ENCODE measurements around the gene ATP6V1C2. TPM values are rescaled to one million over a fixed set of nuclear protein-coding genes. Genes with fewer than 3 reads are reported as not detected.

Gene ATP6V1C2
- total RNA-seq, 1 donor from 2014 or later = 0.14 TPM

DNA sequence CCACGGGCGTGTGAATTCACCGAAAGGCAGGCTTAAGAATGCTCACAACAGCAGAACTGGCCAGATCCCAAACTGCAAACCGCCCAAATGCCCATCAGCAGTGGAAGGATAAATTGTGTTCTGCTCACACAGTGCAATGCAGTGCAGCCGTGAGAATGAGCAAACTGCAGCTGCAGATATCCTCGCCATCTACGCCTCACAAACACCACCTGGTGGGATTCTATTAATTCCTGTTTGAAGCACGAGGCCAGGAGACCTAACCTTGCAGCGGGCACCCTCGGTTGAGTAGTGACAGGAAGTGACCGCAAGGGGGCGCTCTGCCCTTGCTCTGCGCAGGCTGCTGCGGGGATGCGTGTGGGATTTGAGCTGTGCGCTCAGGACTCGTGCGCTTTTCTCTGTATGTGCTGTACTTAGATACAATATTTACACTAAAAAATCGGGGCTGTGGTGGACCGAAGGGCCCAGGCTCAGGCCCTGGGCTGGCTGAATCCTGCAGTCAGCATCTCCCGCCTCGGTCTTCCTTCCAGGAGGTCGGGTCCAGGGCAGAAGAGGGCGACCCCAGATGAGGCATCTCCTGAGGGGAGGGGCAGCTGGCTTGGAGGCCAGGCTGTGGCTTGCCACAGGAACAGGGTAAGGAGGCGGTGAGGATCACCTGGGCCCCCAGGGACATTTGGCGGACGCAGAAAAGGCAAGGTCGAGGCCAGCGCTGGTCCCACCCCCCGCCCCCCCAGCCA lies 110.9 kb downstream of the ATP6V1C2 start:
- no peaks in the 10 kb centered on the region for H3K36me3 Mint-ChIP-seq (ENCODE audit: low read depth, unreplicated experiment)
- Histone ChIP-seq H3K79me2 (ENCODE audit: insufficient read depth, low read length) (no peaks in the 10 kb centered on the region), H3K36me3 (ENCODE audit: insufficient read depth, low read length) (no peaks in the 10 kb centered on the region), H4K20me1 (ENCODE audit: insufficient read depth, low read length) (no peaks in the 10 kb centered on the region), H3K4me1 (ENCODE audit: insufficient read depth, low read length) (peaks cover 2% of the 10 kb centered on the region), H3K4me2 (ENCODE audit: low read length) (peak overlapping the region; percentile 66), H2AFZ (ENCODE audit: low read depth, low read length) (peak overlapping the region; percentile 60), H3K27ac (ENCODE audit: low read depth, low read length) (no peak overlapping the region), H3K9ac (ENCODE audit: low read length) (no peak overlapping the region), H3K4me3 (ENCODE audit: insufficient read depth, low read depth, low read length) (no peak overlapping the region), H3K9me3 (ENCODE audit: insufficient read depth, low read depth, low read length) (no peaks in the 10 kb centered on the region), H3K27me3 (ENCODE audit: insufficient read depth, low read length) (peaks cover 7% of the 10 kb centered on the region)
- FAIRE-seq (no peak), DNase-seq (ENCODE audit: low read depth) (peak; percentile 34)
- peaks cover 57% of the 10 kb centered on the region for H3K27me3 Mint-ChIP-seq (ENCODE audit: low read depth, unreplicated experiment)
- H3K27ac Mint-ChIP-seq (ENCODE audit: unreplicated experiment) = no peak overlapping the region
- no peaks in the 10 kb centered on the region for H3K9me3 Mint-ChIP-seq (ENCODE audit: unreplicated experiment)
- no peak overlapping the region for H3K4me3 Mint-ChIP-seq (ENCODE audit: unreplicated experiment)
- TF ChIP-seq EZH2 (IDR thresholded peaks at IDR 0.05; ENCODE audit: insufficient read depth, low read length) (no peak), CTCF (IDR thresholded peaks at IDR 0.05; ENCODE audit: insufficient read depth, low read depth, low read length) (peak; percentile 91)
- no peaks in the 10 kb centered on the region for H3K4me1 Mint-ChIP-seq (ENCODE audit: low read depth, unreplicated experiment)

GRCh38 chr2:10833021-10833420 lies 111.6 kb downstream of the ATP6V1C2 start:
- Histone ChIP-seq H3K4me3 (ENCODE audit: insufficient read depth, low read depth, low read length) (no peak overlapping the region), H3K4me1 (ENCODE audit: insufficient read depth, low read length) (peaks cover 2% of the 10 kb centered on the region), H3K9me3 (ENCODE audit: insufficient read depth, low read depth, low read length) (no peaks in the 10 kb centered on the region), H4K20me1 (ENCODE audit: insufficient read depth, low read length) (no peaks in the 10 kb centered on the region), H3K9ac (ENCODE audit: low read length) (no peak overlapping the region), H3K4me2 (ENCODE audit: low read length) (no peak overlapping the region), H3K27me3 (ENCODE audit: insufficient read depth, low read length) (peaks cover 6% of the 10 kb centered on the region), H2AFZ (ENCODE audit: low read depth, low read length) (no peak overlapping the region), H3K27ac (ENCODE audit: low read depth, low read length) (no peak overlapping the region), H3K79me2 (ENCODE audit: insufficient read depth, low read length) (no peaks in the 10 kb centered on the region), H3K36me3 (ENCODE audit: insufficient read depth, low read length) (no peaks in the 10 kb centered on the region)
- Mint-ChIP-seq H3K27ac (ENCODE audit: unreplicated experiment) (no peak overlapping the region), H3K9me3 (ENCODE audit: unreplicated experiment) (no peaks in the 10 kb centered on the region), H3K36me3 (ENCODE audit: low read depth, unreplicated experiment) (no peaks in the 10 kb centered on the region), H3K4me1 (ENCODE audit: low read depth, unreplicated experiment) (no peaks in the 10 kb centered on the region), H3K4me3 (ENCODE audit: unreplicated experiment) (no peak overlapping the region), H3K27me3 (ENCODE audit: low read depth, unreplicated experiment) (peaks cover 63% of the 10 kb centered on the region)
- FAIRE-seq = no peak
- TF ChIP-seq CTCF (IDR thresholded peaks at IDR 0.05; ENCODE audit: insufficient read depth, low read depth, low read length) (no peak), EZH2 (IDR thresholded peaks at IDR 0.05; ENCODE audit: insufficient read depth, low read length) (no peak)
- no peak for DNase-seq (ENCODE audit: low read depth)

GRCh38 chr2:10834068-10834655 lies 112.7 kb downstream of the ATP6V1C2 start:
- H3K9ac ChIP-seq (ENCODE audit: low read length) = no peak overlapping the region
- H3K4me3 ChIP-seq (ENCODE audit: insufficient read depth, low read depth, low read length) = no peak overlapping the region
- peak overlapping the region; percentile 41 for H2AFZ ChIP-seq (ENCODE audit: low read depth, low read length)
- no peak overlapping the region for H3K27ac ChIP-seq (ENCODE audit: low read depth, low read length)
- Mint-ChIP-seq H3K27ac (ENCODE audit: unreplicated experiment) (no peak overlapping the region), H3K36me3 (ENCODE audit: low read depth, unreplicated experiment) (no peaks in the 10 kb centered on the region), H3K4me1 (ENCODE audit: low read depth, unreplicated experiment) (no peaks in the 10 kb centered on the region), H3K27me3 (ENCODE audit: low read depth, unreplicated experiment) (peaks cover 62% of the 10 kb centered on the region), H3K4me3 (ENCODE audit: unreplicated experiment) (no peak overlapping the region), H3K9me3 (ENCODE audit: unreplicated experiment) (peaks cover 2% of the 10 kb centered on the region)
- no peaks in the 10 kb centered on the region for H4K20me1 ChIP-seq (ENCODE audit: insufficient read depth, low read length)
- no peaks in the 10 kb centered on the region for H3K79me2 ChIP-seq (ENCODE audit: insufficient read depth, low read length)
- H3K4me1 ChIP-seq (ENCODE audit: insufficient read depth, low read length) = peaks cover 2% of the 10 kb centered on the region
- FAIRE-seq (no peak), DNase-seq (ENCODE audit: low read depth) (peak; percentile 6)
- peaks cover 10% of the 10 kb centered on the region for H3K27me3 ChIP-seq (ENCODE audit: insufficient read depth, low read length)
- no peaks in the 10 kb centered on the region for H3K9me3 ChIP-seq (ENCODE audit: insufficient read depth, low read depth, low read length)
- TF ChIP-seq EZH2 (IDR thresholded peaks at IDR 0.05; ENCODE audit: insufficient read depth, low read length) = no peak
- no peak for TF ChIP-seq CTCF (IDR thresholded peaks at IDR 0.05; ENCODE audit: insufficient read depth, low read depth, low read length)
- H3K4me2 ChIP-seq (ENCODE audit: low read length) = no peak overlapping the region
- no peaks in the 10 kb centered on the region for H3K36me3 ChIP-seq (ENCODE audit: insufficient read depth, low read length)
